ENCODE measurements around the gene PODXL.

PODXL gene

DNA sequence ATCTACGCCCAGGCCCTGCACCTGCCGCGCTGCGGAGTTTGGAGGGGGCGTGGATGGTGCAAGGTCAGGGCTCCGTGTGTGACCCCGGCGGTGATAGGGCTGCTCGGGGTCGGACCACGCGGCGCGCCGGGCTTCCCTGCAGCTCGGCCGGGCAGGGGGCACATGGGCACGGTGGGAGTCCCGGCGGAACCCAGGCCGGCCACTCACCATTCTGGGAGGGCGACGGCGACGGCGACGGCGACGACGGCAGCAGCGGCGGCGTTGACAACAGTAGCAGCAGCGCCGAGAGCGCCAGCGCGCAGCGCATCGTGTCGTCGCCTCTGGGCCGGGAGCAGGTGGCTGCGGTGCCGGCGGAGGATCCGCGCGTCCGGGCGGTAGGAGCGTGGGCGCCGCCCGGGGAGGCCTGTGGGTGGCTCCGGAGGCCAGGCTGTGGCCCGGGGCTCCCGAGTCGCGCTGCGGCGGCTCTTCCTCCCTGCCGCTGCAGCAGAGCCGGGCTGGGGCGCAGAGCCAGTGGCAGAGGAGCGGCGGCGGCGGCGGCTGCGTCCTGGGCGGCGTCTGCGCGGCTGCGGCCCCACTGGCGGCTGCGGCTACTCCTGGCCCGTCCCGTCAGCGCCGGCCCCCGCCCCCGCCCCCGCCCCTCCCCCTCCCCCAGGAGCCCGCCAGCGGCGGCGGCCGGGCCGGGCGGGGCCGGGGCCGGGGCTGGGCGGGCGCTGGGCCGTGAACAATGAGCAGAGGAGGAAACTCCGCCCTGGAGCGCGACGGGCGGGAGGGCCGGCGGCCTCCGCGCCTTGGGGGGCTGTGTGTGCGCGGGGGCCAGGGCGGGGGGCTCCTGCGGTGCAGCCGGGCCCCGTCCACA is at the start of gene PODXL:
Gene PODXL, minus strand, starts transcription at position 576 of the 856 bp plus-strand sequence. Its CDS starts 269 bp downstream, at position 307.
- peak; percentile 82 for DNase-seq

GRCh38 chr7:131605280-131605878 is 49.0 kb upstream of the PODXL start:
- no peak for DNase-seq

- DNase-seq = no peak
Measured at GRCh38 chr7:131604841-131605279, 48.4 kb upstream of the PODXL start.

DNA sequence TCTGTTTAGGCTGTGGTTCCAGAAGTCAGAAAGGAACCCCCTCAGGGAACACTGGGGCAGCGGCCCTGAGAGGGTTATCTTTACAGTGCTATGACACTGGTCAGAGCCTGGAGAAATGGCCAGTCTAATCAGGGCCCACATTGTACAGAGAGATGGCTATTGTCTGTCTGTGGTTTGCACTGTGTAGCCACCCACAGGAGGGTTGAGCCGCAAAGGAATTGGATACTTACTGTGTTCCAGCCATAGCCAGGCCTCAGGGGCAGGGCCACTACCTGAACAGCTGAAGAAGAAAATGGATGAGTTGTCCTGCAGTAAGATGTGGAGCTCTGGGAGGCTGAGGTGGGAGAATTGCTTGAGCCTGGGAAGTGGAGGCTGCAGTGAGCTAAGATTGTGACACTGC is 47.5 kb upstream of the PODXL start:
- DNase-seq = no peak

DNA sequence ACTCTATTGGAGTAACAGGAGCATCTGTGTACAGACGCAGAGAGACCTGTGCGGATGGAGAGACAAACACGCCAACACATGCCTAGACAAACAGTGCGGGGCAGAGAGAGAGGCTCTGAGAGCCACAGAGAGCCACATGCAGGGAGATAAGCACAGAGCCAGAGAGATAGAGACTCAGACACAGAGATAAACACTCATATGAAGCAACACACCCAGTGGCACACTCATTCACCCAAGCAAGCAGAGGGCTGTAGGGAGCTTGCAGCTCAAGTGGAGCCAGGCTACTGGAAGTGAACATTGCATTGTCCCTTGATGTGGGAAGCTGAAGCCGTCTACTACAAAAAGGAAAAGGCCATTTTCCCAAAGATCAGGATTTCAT is 46.6 kb upstream of the PODXL start:
- DNase-seq = no peak

- no peak for DNase-seq
Measured at GRCh38 chr7:131602304-131602993, 46.0 kb upstream of the PODXL start.

DNA sequence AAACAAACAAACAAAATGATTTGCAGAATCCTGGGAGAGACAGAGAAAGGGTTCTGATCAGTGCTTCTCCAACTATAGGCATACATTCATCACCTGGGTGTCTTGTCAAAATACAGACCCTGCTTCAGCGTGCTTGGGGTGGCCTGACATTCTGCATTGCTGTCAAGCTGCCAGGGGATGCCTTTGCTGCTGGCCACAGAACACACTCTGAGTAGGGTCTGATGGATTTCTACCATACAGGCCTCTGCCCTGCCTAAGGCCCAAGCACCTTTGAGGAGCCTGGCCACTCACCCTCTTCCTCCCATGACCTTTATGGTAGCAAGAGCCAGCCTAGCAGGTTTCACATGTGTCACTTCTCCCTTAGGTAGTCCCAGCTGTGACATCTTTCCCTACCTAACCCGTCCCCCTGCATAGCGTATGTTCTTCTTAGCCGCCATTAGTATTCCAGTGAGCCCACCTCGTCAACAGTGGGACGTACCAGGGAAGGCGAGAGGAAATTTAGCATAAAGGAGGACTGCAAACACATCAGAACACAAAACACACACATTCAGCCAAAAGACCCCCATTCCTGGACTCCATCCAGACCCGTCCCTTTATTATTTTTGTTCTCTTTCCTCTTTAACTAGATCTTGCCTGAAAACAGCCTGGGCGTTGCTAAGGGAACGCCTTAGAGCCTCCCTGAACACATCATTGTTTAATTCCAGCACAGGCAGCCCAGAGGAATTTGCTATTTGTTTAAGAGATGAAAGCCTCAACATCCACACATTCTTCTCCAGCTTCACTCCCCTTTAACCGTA is 43.9 kb upstream of the PODXL start:
- DNase-seq = no peak

DNA sequence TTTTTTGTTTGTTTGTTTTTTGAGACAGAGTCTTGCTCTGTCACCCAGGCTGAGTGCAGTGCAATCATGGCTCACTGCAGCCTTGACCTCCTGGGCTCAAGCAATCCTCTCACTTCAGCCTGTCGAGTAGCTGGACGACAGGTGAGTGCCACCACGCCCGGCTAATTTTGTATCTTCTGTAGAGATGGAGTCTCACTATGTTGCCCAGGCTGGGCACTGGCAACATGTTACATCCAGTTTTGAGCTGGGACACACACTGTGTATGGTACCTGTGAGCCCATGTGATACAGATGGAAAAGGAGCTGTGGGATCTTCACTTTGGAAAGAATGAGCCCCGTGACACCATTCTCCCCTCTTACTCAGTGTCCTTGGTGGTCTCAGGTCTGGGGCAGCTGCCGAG is 40.4 kb upstream of the PODXL start:
- no peak for DNase-seq

DNA sequence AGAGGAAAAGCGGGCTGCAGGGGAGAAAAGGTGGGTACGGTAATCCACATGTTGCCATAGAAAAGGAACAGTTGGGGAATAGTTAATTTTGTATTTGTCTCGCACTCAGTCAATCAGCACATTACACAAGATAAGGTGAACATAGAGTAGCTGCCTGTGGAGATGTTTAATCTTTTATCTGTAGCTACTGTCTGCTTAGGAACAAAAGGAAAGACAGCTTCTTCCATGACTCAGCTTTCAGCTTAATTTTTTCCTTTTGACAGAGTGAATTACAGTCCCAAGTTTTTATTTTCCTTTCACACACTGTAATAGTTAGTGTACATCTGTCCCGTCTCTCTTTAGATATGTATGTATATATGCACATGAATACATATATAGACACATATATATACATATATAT is 39.3 kb upstream of the PODXL start:
- no peak for DNase-seq

- DNase-seq = no peak
Measured at GRCh38 chr7:131591687-131592319, 35.4 kb upstream of the PODXL start.

DNA sequence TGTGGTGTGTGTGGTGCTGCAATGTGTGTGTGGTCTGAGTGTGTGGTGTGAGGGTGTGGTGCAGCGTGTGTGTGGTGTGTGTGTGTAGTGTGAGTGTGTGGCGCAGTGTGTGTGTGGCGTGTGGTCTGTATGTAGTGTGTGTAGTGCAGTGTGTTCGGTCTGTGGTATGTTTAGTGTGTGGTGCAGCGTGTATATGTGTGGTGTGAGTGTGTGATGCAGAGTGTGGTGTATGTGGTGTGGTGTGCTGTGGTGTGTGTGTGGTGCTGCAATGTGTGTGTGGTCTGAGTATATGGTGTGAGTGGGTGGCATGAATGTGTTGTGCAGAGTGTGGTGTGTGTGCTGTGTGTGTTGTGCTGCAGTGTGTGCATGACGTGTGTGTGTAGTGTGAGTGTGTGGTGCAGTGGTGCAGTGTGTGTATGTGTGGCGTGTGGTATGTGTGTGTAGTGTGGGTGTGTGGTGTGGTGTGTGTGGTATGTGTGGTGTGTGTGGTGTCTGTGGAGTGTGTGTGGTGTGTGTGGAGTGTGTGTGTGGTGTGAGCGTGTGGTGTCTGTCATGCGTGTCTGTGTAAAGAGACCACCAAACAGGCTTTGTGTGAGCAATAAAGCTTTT is 31.0 kb upstream of the PODXL start:
- DNase-seq = no peak

DNA sequence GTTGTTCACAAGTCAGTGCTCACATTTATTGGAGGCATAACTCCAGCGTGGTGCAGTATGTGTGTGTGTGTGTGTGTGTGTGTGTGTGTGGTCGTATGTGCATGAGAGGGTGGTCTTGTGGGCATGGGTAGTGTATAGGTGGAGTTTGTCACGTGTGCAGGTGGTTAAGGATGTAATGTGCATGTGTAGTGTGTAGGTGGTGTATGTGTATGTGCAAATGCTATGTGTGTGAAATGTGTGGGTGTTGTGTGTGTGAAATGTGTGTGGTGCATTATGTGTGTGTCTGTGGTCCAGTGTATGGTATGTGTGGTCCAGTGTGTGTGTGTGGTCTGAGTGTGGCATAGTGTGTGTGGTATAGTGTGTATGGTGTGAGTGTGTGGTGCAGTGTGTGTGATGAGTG is 30.3 kb upstream of the PODXL start:
- no peak for DNase-seq

GRCh38 chr7:131586259-131586658 is 29.8 kb upstream of the PODXL start:
- no peak for DNase-seq

- no peak for DNase-seq
Measured at GRCh38 chr7:131583430-131583829, 27.0 kb upstream of the PODXL start.

- peak; percentile 77 for DNase-seq
Measured at GRCh38 chr7:131581241-131582051, 25.0 kb upstream of the PODXL start.

DNA sequence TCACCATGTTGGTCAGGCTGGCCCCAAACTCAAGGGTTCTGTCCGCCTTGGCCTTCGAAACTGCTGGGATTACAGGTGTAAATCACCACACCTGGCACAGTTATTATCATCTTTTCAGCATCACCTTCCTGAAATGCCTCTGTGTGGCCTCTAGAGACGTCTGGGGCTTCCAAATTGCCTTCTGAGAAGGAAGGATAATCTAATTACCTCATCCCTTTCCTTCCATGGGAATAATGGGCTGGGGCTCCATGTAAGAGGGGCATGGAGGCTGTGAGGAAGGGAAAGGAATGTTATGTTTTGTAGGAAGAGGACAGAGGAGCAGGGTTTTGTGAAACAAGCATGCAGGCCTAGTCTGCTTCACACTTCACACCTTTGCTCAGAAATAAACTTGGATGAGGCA is 22.2 kb upstream of the PODXL start:
- no peak for DNase-seq

- DNase-seq = no peak
Measured at GRCh38 chr7:131574741-131575140, 18.3 kb upstream of the PODXL start.

- no peak for DNase-seq
Measured at GRCh38 chr7:131570401-131570800, 14.0 kb upstream of the PODXL start.

- DNase-seq = no peak
Measured at GRCh38 chr7:131568970-131569369, 12.5 kb upstream of the PODXL start.

- DNase-seq = no peak
Measured at GRCh38 chr7:131568510-131568909, 12.1 kb upstream of the PODXL start.

GRCh38 chr7:131564640-131565039 is 8.2 kb upstream of the PODXL start:
- DNase-seq = no peak

Measured in left hindlimb (tissue), 1 donor.